ENCODE results near the gene SBF2. TPM values are rescaled to one million over a fixed set of nuclear protein-coding genes. Genes with fewer than 3 reads are reported as not detected.

The SBF2 gene
- total RNA-seq, 1 donor from 2014 or later: 30.7 TPM

- H3K27me3 Mint-ChIP-seq (ENCODE audit: unreplicated experiment): no peaks in the 10 kb centered on the region
- H3K4me1 Mint-ChIP-seq (ENCODE audit: low read depth, unreplicated experiment): no peaks in the 10 kb centered on the region
- DNase-seq: no peak
- H3K9me3 Mint-ChIP-seq (ENCODE audit: unreplicated experiment): no peaks in the 10 kb centered on the region
- H3K27ac Mint-ChIP-seq (ENCODE audit: unreplicated experiment): no peak overlapping the region
- H3K36me3 Mint-ChIP-seq (ENCODE audit: unreplicated experiment): no peaks in the 10 kb centered on the region
- no peak for TF ChIP-seq CTCF (IDR thresholded peaks at IDR 0.05; ENCODE audit: partially characterized antibody, unreplicated experiment)
- no peak overlapping the region for H3K4me3 Mint-ChIP-seq (ENCODE audit: unreplicated experiment)
Observed at GRCh38 chr11:9855579-9856287, 438.3 kb downstream of the SBF2 start.

GRCh38 chr11:9853929-9854552 lies 440.0 kb downstream of the SBF2 start:
- Mint-ChIP-seq H3K27ac (ENCODE audit: unreplicated experiment) (no peak overlapping the region), H3K36me3 (ENCODE audit: unreplicated experiment) (no peaks in the 10 kb centered on the region), H3K9me3 (ENCODE audit: unreplicated experiment) (no peaks in the 10 kb centered on the region), H3K4me3 (ENCODE audit: unreplicated experiment) (no peak overlapping the region), H3K27me3 (ENCODE audit: unreplicated experiment) (no peaks in the 10 kb centered on the region), H3K4me1 (ENCODE audit: low read depth, unreplicated experiment) (no peaks in the 10 kb centered on the region)
- no peak for DNase-seq
- no peak for TF ChIP-seq CTCF (IDR thresholded peaks at IDR 0.05; ENCODE audit: partially characterized antibody, unreplicated experiment)

GRCh38 chr11:9852465-9852864 lies 441.6 kb downstream of the SBF2 start:
- H3K27me3 Mint-ChIP-seq (ENCODE audit: unreplicated experiment): no peaks in the 10 kb centered on the region
- no peaks in the 10 kb centered on the region for H3K9me3 Mint-ChIP-seq (ENCODE audit: unreplicated experiment)
- no peaks in the 10 kb centered on the region for H3K4me1 Mint-ChIP-seq (ENCODE audit: low read depth, unreplicated experiment)
- DNase-seq: no peak
- no peak overlapping the region for H3K27ac Mint-ChIP-seq (ENCODE audit: unreplicated experiment)
- H3K36me3 Mint-ChIP-seq (ENCODE audit: unreplicated experiment): no peaks in the 10 kb centered on the region
- H3K4me3 Mint-ChIP-seq (ENCODE audit: unreplicated experiment): no peak overlapping the region
- no peak for TF ChIP-seq CTCF (IDR thresholded peaks at IDR 0.05; ENCODE audit: partially characterized antibody, unreplicated experiment)

- no peak for TF ChIP-seq CTCF (IDR thresholded peaks at IDR 0.05; ENCODE audit: partially characterized antibody, unreplicated experiment)
- no peak for DNase-seq
- H3K36me3 Mint-ChIP-seq (ENCODE audit: unreplicated experiment): no peaks in the 10 kb centered on the region
- no peaks in the 10 kb centered on the region for H3K27me3 Mint-ChIP-seq (ENCODE audit: unreplicated experiment)
- no peak overlapping the region for H3K4me3 Mint-ChIP-seq (ENCODE audit: unreplicated experiment)
- no peaks in the 10 kb centered on the region for H3K4me1 Mint-ChIP-seq (ENCODE audit: low read depth, unreplicated experiment)
- no peak overlapping the region for H3K27ac Mint-ChIP-seq (ENCODE audit: unreplicated experiment)
- no peaks in the 10 kb centered on the region for H3K9me3 Mint-ChIP-seq (ENCODE audit: unreplicated experiment)
Observed at GRCh38 chr11:9851366-9851765, 442.7 kb downstream of the SBF2 start.

- H3K27me3 Mint-ChIP-seq (ENCODE audit: unreplicated experiment): no peaks in the 10 kb centered on the region
Observed at GRCh38 chr11:9850224-9850895, 443.7 kb downstream of the SBF2 start.

More at GRCh38 chr11:9850224-9850895, 443.7 kb downstream of the SBF2 start:
- TF ChIP-seq CTCF (IDR thresholded peaks at IDR 0.05; ENCODE audit: partially characterized antibody, unreplicated experiment): no peak
- Mint-ChIP-seq H3K4me3 (ENCODE audit: unreplicated experiment) (no peak overlapping the region), H3K36me3 (ENCODE audit: unreplicated experiment) (no peaks in the 10 kb centered on the region), H3K9me3 (ENCODE audit: unreplicated experiment) (no peaks in the 10 kb centered on the region), H3K27ac (ENCODE audit: unreplicated experiment) (no peak overlapping the region), H3K4me1 (ENCODE audit: low read depth, unreplicated experiment) (no peaks in the 10 kb centered on the region)
- DNase-seq: no peak

Measured in glutamatergic neuron (in vitro differentiated cells).